Prostate gland (tissue), 2 donors: ENCODE data around the gene KCNT2. TPM values are rescaled to one million over a fixed set of nuclear protein-coding genes. Genes with fewer than 3 reads are reported as not detected.

Experiments
- DNase-seq: peaks from one replicate; pipeline ENCODE4 v3.0.0-alpha.2; 2019; ENCODE audit warnings: low spot score
- H3K27ac ChIP-seq, 2 donors: fragments of 200-600 bp; sonication (generic); 2 replicates each; pipeline ENCODE4 v1.5.1; 2017 to 2019
- H3K27me3 ChIP-seq: fragments of 200-600 bp; sonication (generic); replicated peaks from 2 replicates; pipeline ENCODE4 v1.5.1; 2019; ENCODE audit not compliant: insufficient read depth
- H3K36me3 ChIP-seq, 2 donors: fragments of 200-600 bp; sonication (generic); 1 replicate in 1 of 2; 2 replicates in 1 of 2; pipeline versions ENCODE4 v1.5.1 to v1.8.1; 2017 to 2019
- H3K4me1 ChIP-seq: fragments of 200-600 bp; sonication (generic); replicated peaks from 2 replicates; pipeline ENCODE4 v1.5.1; 2019
- H3K4me3 ChIP-seq, 2 donors: fragments of 200-600 bp; sonication (generic); 2 replicates each; pipeline ENCODE4 v1.5.1; 2017 to 2019
- H3K9me3 ChIP-seq: fragments of 200-600 bp; sonication (generic); 2 replicates; pipeline ENCODE4 v1.5.1; 2017
- POLR2A ChIP-seq: fragments of 450-650 bp; IDR thresholded peaks from one replicate; pipeline ENCODE4 v1.6.1; 2016; ENCODE audit warnings: antibody characterized with exemption, mild to moderate bottlenecking
- POLR2AphosphoS5 ChIP-seq: sonication (generic); formaldehyde crosslinking; IDR thresholded peaks from one replicate; pipeline ENCODE4 v1.6.1; 2017; ENCODE audit warnings: antibody characterized with exemption
- WGBS: methylation state at CpG from one replicate; pipeline ENCODE4 v1.1.5; 2018; 5-methylcytosine and 5-hydroxymethylcytosine counted together
- intact Hi-C: fragments of 100-400 bp; cut with DNase I; formaldehyde crosslinking; loops from one replicate; pipeline ENCODE4 v1.14.2; 2022
- microRNA-seq: library from miRNA; unstranded; fragments of <30 nt; microRNA quantifications from one replicate; pipeline ENCODE4, GENCODE V29; 2016
- small RNA-seq, 2 donors: library from RNA; depleted of rRNA; stranded (forward); fragments of <200 nt; gene quantifications; one replicate each; pipeline ENCODE3, GENCODE V24; 2016
- total RNA-seq, 2 donors: library from RNA; depleted of rRNA; stranded (reverse); fragments of >200 nt; gene quantifications; one replicate each; pipeline ENCODE4 v1.1.0, GENCODE V29; 2016
- TF ChIP-seq, protein P1 (sequence below), 4 experiments: fragments of 200-600 bp in 2 of 4; fragments of 450-650 bp in 2 of 4; sonication (generic) in 2 of 4; IDR thresholded peaks; 1 replicate in 3 of 4; 2 replicates in 1 of 4; pipeline ENCODE4 v1.5.1; 2016 to 2019; ENCODE audit warnings: antibody characterized with exemption in 4 of 4, mild to moderate bottlenecking in 2 of 4, moderate library complexity in 2 of 4

KCNT2 gene
- total RNA-seq, 2 donors from 2014 or later: 1.2 to 1.9 TPM

DNA sequence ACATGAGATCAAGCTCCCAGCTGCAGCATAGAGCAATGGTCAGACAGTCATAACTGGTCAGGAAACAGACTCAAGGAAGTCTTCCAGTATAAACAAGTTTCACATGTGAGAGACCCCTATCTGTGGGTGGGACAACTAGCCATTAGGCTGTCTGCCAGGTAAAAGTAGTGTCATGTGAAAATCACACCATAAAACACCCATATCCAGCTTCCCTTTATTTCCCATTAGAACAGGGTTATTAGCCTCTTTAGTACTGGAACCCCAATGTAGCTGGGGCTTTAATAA lies 426.7 kb downstream of the KCNT2 start:
- Histone ChIP-seq H3K4me3 (no peak overlapping the region), H3K9me3 (no peaks in the 10 kb centered on the region), H3K27ac (no peak overlapping the region), H3K27me3 (no peaks in the 10 kb centered on the region), H3K36me3 (no peaks in the 10 kb centered on the region), H3K4me1 (no peaks in the 10 kb centered on the region)
- DNase-seq: no peak
- no peak for TF ChIP-seq POLR2AphosphoS5
- TF ChIP-seq POLR2A: no peak
- TF ChIP-seq, protein P1, sequence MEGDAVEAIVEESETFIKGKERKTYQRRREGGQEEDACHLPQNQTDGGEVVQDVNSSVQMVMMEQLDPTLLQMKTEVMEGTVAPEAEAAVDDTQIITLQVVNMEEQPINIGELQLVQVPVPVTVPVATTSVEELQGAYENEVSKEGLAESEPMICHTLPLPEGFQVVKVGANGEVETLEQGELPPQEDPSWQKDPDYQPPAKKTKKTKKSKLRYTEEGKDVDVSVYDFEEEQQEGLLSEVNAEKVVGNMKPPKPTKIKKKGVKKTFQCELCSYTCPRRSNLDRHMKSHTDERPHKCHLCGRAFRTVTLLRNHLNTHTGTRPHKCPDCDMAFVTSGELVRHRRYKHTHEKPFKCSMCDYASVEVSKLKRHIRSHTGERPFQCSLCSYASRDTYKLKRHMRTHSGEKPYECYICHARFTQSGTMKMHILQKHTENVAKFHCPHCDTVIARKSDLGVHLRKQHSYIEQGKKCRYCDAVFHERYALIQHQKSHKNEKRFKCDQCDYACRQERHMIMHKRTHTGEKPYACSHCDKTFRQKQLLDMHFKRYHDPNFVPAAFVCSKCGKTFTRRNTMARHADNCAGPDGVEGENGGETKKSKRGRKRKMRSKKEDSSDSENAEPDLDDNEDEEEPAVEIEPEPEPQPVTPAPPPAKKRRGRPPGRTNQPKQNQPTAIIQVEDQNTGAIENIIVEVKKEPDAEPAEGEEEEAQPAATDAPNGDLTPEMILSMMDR (IDR thresholded peaks at IDR 0.05): no peak
- intact Hi-C loops: no loop called here

DNA sequence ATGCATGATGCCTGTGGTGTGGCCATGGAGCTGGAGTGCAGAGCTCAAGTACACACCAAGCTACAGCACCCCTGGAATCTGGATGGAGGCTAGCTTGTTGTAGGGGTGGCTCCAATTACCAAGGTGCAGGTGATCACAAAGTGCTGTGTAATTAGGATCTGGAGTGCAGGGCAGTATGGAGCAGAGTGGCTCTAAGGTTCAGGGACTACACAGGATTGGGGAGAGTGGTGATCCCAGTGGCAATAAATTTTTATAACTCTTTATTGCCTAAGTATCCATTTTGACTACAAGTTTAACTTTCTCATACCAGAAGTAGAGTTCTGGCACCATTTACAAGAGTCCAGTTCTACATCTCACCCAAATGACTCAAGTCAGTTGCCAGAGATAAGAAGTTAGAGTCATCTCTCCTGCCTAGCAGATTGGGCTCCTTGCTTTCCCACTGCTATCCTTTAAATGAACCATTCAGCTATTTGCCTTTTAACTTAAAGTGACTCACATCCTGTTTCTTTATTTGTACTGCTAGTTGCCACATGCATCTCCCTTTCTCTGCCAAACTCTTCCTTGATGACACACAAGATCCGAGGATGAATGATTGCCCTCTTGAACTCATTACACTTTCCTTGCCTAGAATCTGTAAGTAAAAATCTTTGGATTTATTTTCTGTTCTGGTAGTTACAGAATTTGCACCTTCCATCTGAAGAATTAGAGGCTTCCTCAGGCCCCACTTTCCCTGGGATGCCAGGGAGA lies 427.2 kb downstream of the KCNT2 start:
- H3K4me1 ChIP-seq: no peaks in the 10 kb centered on the region
- H3K4me3 ChIP-seq: no peak overlapping the region
- DNase-seq: no peak
- intact Hi-C loops: no loop called here
- TF ChIP-seq POLR2AphosphoS5: no peak
- TF ChIP-seq POLR2A: no peak
- TF ChIP-seq, protein P1 (IDR thresholded peaks at IDR 0.05): no peak
- no peaks in the 10 kb centered on the region for H3K27me3 ChIP-seq
- H3K36me3 ChIP-seq: no peaks in the 10 kb centered on the region
- H3K27ac ChIP-seq: no peak overlapping the region
- WGBS: 30% methylated on average over 1 of the region's 1 CpG
- no peaks in the 10 kb centered on the region for H3K9me3 ChIP-seq

DNA sequence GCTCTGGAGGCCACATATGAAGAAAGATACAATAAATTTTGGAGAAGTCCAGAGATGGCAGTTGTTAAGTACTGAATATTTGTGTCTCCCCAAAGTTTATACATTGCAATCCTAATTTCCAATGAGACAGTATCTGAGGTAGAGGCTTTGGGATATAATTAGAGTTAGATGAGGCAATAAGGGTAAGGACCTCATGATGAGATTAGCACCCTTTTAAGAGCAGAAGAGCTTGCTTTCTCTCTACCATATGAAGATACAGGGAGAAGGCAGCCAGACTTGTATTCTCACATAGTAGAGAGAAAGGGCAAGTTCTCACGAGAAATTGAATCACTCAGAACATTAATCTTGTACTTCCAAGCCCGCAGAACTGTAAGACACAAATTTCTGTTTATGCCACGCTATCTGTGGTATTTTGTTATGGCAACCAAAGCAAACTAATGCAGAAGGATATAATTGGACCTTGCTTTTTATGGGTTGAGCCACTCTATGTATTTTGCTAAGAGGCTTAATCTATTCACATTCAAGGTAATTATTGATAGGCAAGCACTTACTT lies 430.1 kb downstream of the KCNT2 start:
- H3K36me3 ChIP-seq: no peaks in the 10 kb centered on the region
- TF ChIP-seq POLR2A: no peak
- no peak for TF ChIP-seq POLR2AphosphoS5
- TF ChIP-seq, protein P1 (IDR thresholded peaks at IDR 0.05): no peak
- no peak for DNase-seq
- H3K27me3 ChIP-seq: no peaks in the 10 kb centered on the region
- H3K27ac ChIP-seq: no peak overlapping the region
- no peak overlapping the region for H3K4me3 ChIP-seq
- 69% methylated on average over 3 of the region's 3 CpGs for WGBS
- H3K9me3 ChIP-seq: no peaks in the 10 kb centered on the region
- H3K4me1 ChIP-seq: no peaks in the 10 kb centered on the region
- intact Hi-C loops: no loop called here

Small RNA genes lying within 50 kb of the gene (microRNA-seq; reads per million reads assigned to microRNA genes)
- gene MIR4735: not detected

Small RNA genes lying within 50 kb of the gene (small RNA-seq; reads per million reads assigned to genes)
- gene MIR4735: 0 reads per million in 2 donors

Other genes with a start within 250 kb of the KCNT2 start
- gene CFH, start 43.6 kb upstream of the KCNT2 start, total RNA-seq: 10 to 100 TPM; 23.5 to 31.5 TPM
- gene CFHR3, start 166.4 kb upstream of the KCNT2 start, total RNA-seq: not detected
- gene CFHR1, start 211.3 kb upstream of the KCNT2 start, total RNA-seq: not detected